Nasal cavity respiratory epithelium epithelial cell of viscerocranial mucosa (primary cell): ENCODE measurements around the gene ENO2. TPM values are rescaled to one million over a fixed set of nuclear protein-coding genes. Genes with fewer than 3 reads are reported as not detected.

Experiments
- total RNA-seq: library from RNA; depleted of rRNA; stranded (reverse); fragments of >200 nt; gene quantifications from 2 replicates; pipeline ENCODE4 v1.2.3, GENCODE V29; 2014

ENO2 gene
- 3.1 and 14.0 TPM in 2 replicates for total RNA-seq

DNA sequence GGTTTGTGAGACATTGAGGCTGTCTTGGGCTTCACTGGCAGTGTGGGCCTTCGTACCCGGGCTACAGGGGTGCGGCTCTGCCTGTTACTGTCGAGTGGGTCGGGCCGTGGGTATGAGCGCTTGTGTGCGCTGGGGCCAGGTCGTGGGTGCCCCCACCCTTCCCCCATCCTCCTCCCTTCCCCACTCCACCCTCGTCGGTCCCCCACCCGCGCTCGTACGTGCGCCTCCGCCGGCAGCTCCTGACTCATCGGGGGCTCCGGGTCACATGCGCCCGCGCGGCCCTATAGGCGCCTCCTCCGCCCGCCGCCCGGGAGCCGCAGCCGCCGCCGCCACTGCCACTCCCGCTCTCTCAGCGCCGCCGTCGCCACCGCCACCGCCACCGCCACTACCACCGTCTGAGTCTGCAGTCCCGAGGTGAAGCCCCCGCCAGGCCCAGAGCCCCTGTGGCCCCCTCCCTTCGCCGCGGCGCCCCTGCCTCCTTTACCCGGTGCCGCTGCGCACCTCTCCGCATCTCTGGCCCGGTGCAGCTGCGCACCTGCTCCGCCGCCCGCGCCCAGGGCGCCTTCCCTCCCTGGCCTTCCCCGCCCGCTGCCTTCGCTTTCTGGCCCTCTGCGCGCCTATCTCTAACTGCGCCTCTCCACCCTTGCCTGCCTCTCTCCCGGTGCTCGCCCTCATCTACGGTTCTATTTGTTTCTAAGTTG is at the start of gene ENO2:
Gene ENO2, plus strand, starts transcription at position 335 of the 701 bp plus-strand sequence. CDS start 1,253 bp downstream, outside the sequence.

GRCh38 chr12:6867413-6868210 is 46.8 kb upstream of the ENO2 start, which contains the start of gene TPI1:
TPI1 (plus strand) TSS chr12:6867531; CDS start chr12:6867567, 36 bp downstream.

DNA sequence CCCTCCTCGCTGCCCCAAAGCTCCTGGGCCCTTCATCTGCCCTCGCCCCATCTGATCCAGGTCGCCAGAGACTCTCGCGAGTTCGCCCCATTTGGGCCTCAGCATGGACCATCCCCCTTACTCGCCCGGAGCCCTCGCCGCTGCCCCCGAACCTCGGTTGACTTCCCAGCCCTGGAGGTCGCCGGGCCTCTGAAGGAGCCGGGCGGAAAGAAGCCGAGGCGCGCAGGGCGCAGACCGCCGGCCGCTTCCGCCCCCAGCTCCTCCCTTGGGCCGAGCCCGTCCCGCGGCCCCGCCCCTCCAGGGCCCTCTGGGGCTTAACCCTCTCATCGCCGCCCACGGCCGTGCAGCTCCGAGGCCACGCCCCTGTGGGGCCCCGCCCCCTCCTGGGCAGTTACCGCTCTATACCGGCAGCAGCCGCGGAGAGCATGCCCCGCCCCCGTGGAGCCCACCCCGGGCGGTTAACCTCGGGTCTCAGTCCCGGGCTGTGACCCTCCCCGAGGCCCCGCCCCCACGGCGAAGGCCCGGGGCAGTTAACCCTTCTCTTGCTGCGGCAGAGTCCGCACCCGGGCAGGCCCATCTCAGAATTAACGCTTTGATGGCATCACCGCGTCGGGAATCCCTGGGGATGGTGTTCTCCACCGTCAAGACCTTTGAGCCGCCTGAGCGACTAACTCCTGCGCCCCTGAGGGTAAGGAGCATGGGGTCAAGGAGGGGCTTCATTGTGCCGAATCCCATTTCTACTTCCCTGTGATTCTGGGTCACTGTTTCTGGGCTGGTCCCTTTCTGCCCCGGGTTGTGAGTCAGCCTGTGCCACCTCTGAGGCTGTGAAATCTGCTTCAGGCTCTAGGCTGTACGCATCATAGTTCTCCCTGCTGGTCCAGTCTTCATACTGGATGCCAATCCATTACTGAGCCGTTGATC is 41.0 kb upstream of the ENO2 start, which contains the start of gene SPSB2:
Gene SPSB2, minus strand, starts transcription at position 210 of the 921 bp plus-strand sequence. CDS start 402 bp downstream, outside the sequence.

GRCh38 chr12:6904280-6905276 is 9.8 kb upstream of the ENO2 start, which contains the start of gene LRRC23:
LRRC23 (plus strand) TSS chr12:6904822; CDS start chr12:6905634, 812 bp downstream.

DNA sequence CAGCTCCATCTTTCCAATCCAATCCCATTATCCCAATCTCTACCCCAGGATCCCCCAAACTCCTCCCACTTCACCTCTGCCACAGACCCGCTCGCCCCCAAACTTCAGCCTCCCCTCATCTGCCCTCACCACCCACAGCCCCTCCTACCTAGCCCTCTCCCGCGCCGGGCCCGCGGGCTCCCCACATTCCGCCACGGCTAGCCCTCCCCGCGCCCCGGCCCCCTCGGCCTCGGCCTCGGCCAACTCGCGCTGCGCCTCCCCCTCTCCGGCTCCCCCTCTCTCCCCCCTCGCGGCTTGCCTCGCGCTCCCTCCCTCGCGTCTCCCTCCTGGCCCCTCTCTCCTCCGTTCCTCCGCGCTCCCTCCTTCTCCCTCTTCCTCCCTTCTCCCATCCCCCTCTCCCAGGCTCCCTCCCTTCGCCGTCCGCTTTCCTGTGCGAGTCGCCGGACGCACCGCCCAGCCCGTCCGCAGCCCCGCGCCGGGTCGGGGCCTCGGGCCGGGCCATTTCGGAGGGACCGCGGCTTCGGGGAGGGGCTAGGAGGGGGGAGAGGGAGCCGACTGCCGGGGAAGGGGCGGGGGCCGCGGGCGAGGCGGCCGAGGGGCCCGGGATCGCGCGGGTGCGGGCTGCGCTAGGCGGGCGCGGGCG is 13.1 kb downstream of the ENO2 start, which contains the start of gene ATN1:
Gene ATN1, plus strand, starts transcription at position 581 of the 643 bp plus-strand sequence. CDS start 6,043 bp downstream, outside the sequence.

GRCh38 chr12:6943722-6944380 is 29.5 kb downstream of the ENO2 start, which contains the start of the genes C12orf57 and RNU7-1:
C12orf57 (plus strand) TSS chr12:6944022; CDS start chr12:6944122, 100 bp downstream.
RNU7-1 (plus strand) TSS chr12:6943816.

DNA sequence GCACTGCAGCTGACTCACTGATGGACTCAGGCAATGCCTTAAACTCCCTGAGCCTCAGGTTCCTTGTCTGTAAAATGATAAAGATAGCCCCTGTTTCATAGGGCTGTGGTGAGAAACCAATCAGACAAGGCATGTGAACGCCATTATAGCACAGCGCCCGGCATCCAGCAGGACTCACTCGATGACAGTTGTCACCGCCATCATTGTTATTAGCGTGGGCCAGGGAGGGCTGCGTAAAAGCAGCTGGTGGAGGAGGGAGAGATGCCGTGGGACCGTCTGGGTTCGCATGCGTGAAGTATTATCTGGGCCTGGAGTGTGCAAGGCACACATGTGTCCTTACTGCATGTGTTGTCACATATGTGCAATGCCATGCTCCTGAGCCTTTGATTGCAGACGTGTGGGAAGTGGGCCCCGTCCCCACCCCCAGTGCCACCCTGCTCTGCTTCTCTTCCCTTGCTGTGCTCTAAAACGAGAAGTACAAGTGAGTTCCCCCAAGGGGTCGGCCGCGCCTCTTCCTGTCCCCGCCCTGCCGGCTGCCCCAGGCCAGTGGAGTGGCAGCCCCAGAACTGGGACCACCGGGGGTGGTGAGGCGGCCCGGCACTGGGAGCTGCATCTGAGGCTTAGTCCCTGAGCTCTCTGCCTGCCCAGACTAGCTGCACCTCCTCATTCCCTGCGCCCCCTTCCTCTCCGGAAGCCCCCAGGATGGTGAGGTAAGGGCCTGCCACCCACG is 36.6 kb downstream of the ENO2 start, which contains the start of gene PTPN6:
Gene PTPN6, plus strand, starts transcription at position 546 of the 730 bp plus-strand sequence. Its CDS starts 157 bp downstream, at position 703.

Other genes starting within 250 kb of the ENO2 start
- gene ZNF384, start 225.2 kb upstream of the ENO2 start, total RNA-seq, result 7.2 and 17.5 TPM in 2 replicates
- not detected in 2 replicates for gene PIANP, start 213.8 kb upstream of the ENO2 start, total RNA-seq
- 75.9 and 84.0 TPM in 2 replicates for gene COPS7A, start 190.5 kb upstream of the ENO2 start, total RNA-seq
- 150 and 159 TPM in 2 replicates for gene MLF2, start 161.4 kb upstream of the ENO2 start, total RNA-seq
- 16.7 and 50.8 TPM in 2 replicates for gene PTMS, start 148.2 kb upstream of the ENO2 start, total RNA-seq
- gene LAG3, start 142.1 kb upstream of the ENO2 start, total RNA-seq, result 0.07 TPM in 1 of 2 replicates, not detected in the other
- gene CD4, start 125.1 kb upstream of the ENO2 start, total RNA-seq, result 0.21 TPM in 1 of 2 replicates, not detected in the other
- under 0.01 TPM in 1 of 2 replicates, not detected in the other for gene GPR162, start 92.8 kb upstream of the ENO2 start, total RNA-seq
- 18.8 and 20.6 TPM in 2 replicates for gene P3H3, start 86.2 kb upstream of the ENO2 start, total RNA-seq
- 0.34 and 0.78 TPM in 2 replicates for gene GNB3, start 73.7 kb upstream of the ENO2 start, total RNA-seq
- 0.57 and 0.68 TPM in 2 replicates for gene CDCA3, start 63.3 kb upstream of the ENO2 start, total RNA-seq
- gene USP5, start 62.4 kb upstream of the ENO2 start, total RNA-seq, result 44.8 and 68.4 TPM in 2 replicates
- 571 and 622 TPM in 2 replicates for gene TPI1, start 47.0 kb upstream of the ENO2 start, total RNA-seq
- 5.6 and 15.0 TPM in 2 replicates for gene SPSB2, start 41.3 kb upstream of the ENO2 start, total RNA-seq
- 8.2 and 9.8 TPM in 2 replicates for gene LRRC23, start 9.8 kb upstream of the ENO2 start, total RNA-seq
- gene ATN1, start 13.4 kb downstream of the ENO2 start, total RNA-seq, result 5.1 and 27.6 TPM in 2 replicates
- gene RNU7-1, start 29.2 kb downstream of the ENO2 start, total RNA-seq, result not detected in 2 replicates
- gene C12orf57, start 29.4 kb downstream of the ENO2 start, total RNA-seq, result 52.6 and 80.0 TPM in 2 replicates
- gene PTPN6, start 36.8 kb downstream of the ENO2 start, total RNA-seq, result 12.3 and 17.4 TPM in 2 replicates
- gene PHB2, start 56.1 kb downstream of the ENO2 start, total RNA-seq, result 63.6 and 112 TPM in 2 replicates
- 42.0 and 88.2 TPM in 2 replicates for gene EMG1, start 56.3 kb downstream of the ENO2 start, total RNA-seq
- gene LPCAT3, start 103.9 kb downstream of the ENO2 start, total RNA-seq, result 10.6 and 21.0 TPM in 2 replicates
- 3.1 and 66.9 TPM in 2 replicates for gene C1S, start 146.1 kb downstream of the ENO2 start, total RNA-seq
- gene C1R, start 177.9 kb downstream of the ENO2 start, total RNA-seq, result 2.1 and 50.6 TPM in 2 replicates
- 10.6 and 23.3 TPM in 2 replicates for gene C1RL, start 194.6 kb downstream of the ENO2 start, total RNA-seq
- gene RBP5, start 214.3 kb downstream of the ENO2 start, total RNA-seq, result not detected in 2 replicates
- 8.2 and 28.2 TPM in 2 replicates for gene CLSTN3, start 215.8 kb downstream of the ENO2 start, total RNA-seq